IPS-20b (cell line): Measurements from ENCODE around the gene GAD1.

Experiments used
- H3K27ac ChIP-seq: one replicate; pipeline ENCODE4 v1.5.1; 2013; ENCODE audit warnings: low read length
- H3K27me3 ChIP-seq: 2 replicates; pipeline ENCODE4 v1.6.1; 2013; ENCODE audit warnings: mild to moderate bottlenecking, low read length, inconsistent platforms; ENCODE audit not compliant: insufficient read depth
- H3K36me3 ChIP-seq: 2 replicates; pipeline ENCODE4 v1.6.1; 2013; ENCODE audit warnings: low read depth, mild to moderate bottlenecking, inconsistent platforms, low read length, moderate library complexity; ENCODE audit not compliant: insufficient read depth
- H3K4me1 ChIP-seq: 2 replicates; pipeline ENCODE4 v1.6.1; 2013; ENCODE audit warnings: mild to moderate bottlenecking, control low read depth, inconsistent platforms, low read length, moderate library complexity; ENCODE audit not compliant: insufficient read depth
- H3K4me3 ChIP-seq: 2 replicates; pipeline ENCODE4 v1.5.1; 2013; ENCODE audit warnings: mild to moderate bottlenecking, low read length, inconsistent platforms
- H3K9ac ChIP-seq: 2 replicates; pipeline ENCODE4 v1.6.1; 2013; ENCODE audit warnings: low read depth, mild to moderate bottlenecking, inconsistent platforms, low read length, moderate library complexity
- H3K9me3 ChIP-seq: 2 replicates; pipeline ENCODE4 v1.6.1; 2013; ENCODE audit warnings: mild to moderate bottlenecking, low read depth, low read length, inconsistent platforms; ENCODE audit not compliant: insufficient read depth

The GAD1 gene

GRCh38 chr2:170829036-170829435 is 12.3 kb downstream of the GAD1 start:
- no peak overlapping the region for H3K9ac ChIP-seq
- H3K27me3 ChIP-seq = peaks cover 52% of the 10 kb centered on the region
- H3K27ac ChIP-seq = no peak overlapping the region
- no peaks in the 10 kb centered on the region for H3K9me3 ChIP-seq
- H3K36me3 ChIP-seq = no peaks in the 10 kb centered on the region
- H3K4me3 ChIP-seq = no peak overlapping the region
- H3K4me1 ChIP-seq = no peaks in the 10 kb centered on the region; the same call in 1 of the 2 replicates

- Histone ChIP-seq H3K4me3 (no peak overlapping the region), H3K27me3 (peaks cover 40% of the 10 kb centered on the region), H3K4me1 (no peaks in the 10 kb centered on the region), H3K36me3 (no peaks in the 10 kb centered on the region), H3K9me3 (no peaks in the 10 kb centered on the region), H3K27ac (no peak overlapping the region), H3K9ac (no peak overlapping the region)
Measured at GRCh38 chr2:170830166-170830565, 13.5 kb downstream of the GAD1 start.

DNA sequence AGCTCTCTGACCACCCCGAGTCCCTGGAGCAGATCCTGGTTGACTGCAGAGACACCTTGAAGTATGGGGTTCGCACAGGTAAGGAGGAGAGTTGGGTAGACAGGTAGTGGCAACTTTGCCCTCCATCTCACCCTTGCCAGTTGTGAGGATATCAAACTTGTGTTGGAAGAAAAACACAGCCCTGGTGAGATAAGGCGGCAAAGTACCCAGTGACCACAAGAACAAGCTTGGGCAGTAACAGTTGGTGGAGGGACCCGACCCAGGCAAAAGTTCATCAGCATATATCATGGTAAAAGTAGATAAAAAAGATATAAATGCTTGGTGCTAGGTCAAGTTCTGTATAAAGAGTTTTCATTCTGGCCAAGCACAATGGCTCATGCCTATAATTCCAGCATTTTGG is 14.4 kb downstream of the GAD1 start:
- Histone ChIP-seq H3K9me3 (no peaks in the 10 kb centered on the region), H3K4me1 (no peaks in the 10 kb centered on the region)

DNA sequence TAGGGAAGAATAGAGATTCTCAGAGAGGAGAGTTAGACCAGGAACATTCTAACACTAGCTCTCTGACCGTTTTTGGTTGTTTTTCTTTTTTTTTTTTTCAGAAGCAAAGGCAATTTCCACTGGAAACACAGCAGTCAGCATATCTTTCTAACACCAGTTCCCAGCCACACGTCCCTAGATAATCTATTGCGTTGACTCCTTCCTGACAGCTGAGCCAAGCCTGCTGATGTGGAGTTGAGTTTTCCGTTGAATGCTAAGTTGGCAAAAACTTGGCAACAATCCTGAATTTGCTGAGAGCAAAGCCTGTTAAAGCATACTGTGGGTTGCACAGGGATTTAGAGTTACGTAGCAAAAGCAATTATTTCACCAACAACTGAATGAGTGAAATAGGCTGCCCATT is 19.3 kb downstream of the GAD1 start:
- H3K9me3 ChIP-seq = no peaks in the 10 kb centered on the region
- no peak overlapping the region for H3K27ac ChIP-seq
- H3K36me3 ChIP-seq = no peaks in the 10 kb centered on the region; the same call in 1 of the 2 replicates
- H3K4me3 ChIP-seq = no peak overlapping the region
- no peaks in the 10 kb centered on the region for H3K27me3 ChIP-seq
- no peaks in the 10 kb centered on the region for H3K4me1 ChIP-seq
- no peak overlapping the region for H3K9ac ChIP-seq

More for the DNA sequence above, 14.4 kb downstream of the GAD1 start:
- no peak overlapping the region for H3K27ac ChIP-seq
- H3K36me3 ChIP-seq = no peaks in the 10 kb centered on the region; the same call in 1 of the 2 replicates
- H3K9ac ChIP-seq = no peak overlapping the region
- no peak overlapping the region for H3K4me3 ChIP-seq
- H3K27me3 ChIP-seq = peaks cover 31% of the 10 kb centered on the region

DNA sequence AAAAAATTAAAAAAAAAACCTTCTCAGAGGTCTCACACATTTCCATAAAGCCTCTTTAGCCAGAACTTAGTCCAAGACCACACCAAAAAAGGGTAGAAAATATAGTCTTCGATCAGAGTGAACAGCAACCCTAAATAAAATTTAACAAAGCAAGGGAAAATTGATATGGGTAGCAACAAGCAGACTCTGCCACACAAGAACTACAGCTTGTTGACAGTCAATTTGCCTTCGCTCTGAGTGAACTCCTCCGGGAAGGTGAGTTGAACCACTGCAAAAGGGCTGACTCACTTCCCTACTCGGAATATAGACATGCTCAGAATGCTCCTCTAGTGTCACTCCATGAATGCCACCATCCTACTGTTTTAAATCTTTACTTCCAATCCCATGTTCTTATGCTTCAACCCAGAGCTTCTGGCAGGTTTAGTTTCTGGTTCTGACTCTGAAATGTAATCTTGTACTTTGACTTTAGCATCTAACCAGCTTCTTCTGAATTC is 24.1 kb downstream of the GAD1 start:
- H3K27me3 ChIP-seq = no peaks in the 10 kb centered on the region
- no peaks in the 10 kb centered on the region for H3K9me3 ChIP-seq
- no peak overlapping the region for H3K4me3 ChIP-seq
- H3K27ac ChIP-seq = no peak overlapping the region
- no peaks in the 10 kb centered on the region for H3K4me1 ChIP-seq
- no peaks in the 10 kb centered on the region; the same call in 1 of the 2 replicates for H3K36me3 ChIP-seq
- H3K9ac ChIP-seq = no peak overlapping the region

DNA sequence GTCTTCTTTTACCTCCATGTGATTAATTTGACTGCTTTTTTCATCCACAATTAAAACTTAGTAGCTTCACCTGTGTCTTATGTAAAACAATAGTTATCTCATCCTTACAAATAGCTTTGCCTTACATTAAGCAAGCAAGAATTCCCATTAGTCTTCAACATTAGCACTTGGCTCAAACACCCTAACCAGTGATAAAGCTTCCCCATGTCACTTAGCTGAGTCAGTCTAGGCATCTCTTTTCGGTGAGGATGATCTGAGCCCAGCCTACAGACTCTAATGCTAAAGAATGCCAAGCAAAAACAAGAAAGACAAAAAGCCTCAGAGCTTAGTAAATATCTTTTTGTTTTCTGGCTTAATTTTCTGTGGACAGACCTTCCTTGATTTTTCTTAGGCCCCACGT is 26.1 kb downstream of the GAD1 start:
- Histone ChIP-seq H3K9me3 (no peaks in the 10 kb centered on the region), H3K9ac (no peak overlapping the region), H3K27me3 (no peaks in the 10 kb centered on the region), H3K4me1 (no peaks in the 10 kb centered on the region), H3K4me3 (no peak overlapping the region), H3K27ac (no peak overlapping the region), H3K36me3 (no peaks in the 10 kb centered on the region; the same call in 1 of the 2 replicates)

- H3K9me3 ChIP-seq = no peaks in the 10 kb centered on the region
- no peaks in the 10 kb centered on the region for H3K27me3 ChIP-seq
- H3K4me1 ChIP-seq = no peaks in the 10 kb centered on the region
- H3K27ac ChIP-seq = no peak overlapping the region
- H3K4me3 ChIP-seq = no peak overlapping the region
- H3K36me3 ChIP-seq = no peaks in the 10 kb centered on the region; the same call in 1 of the 2 replicates
- no peak overlapping the region for H3K9ac ChIP-seq
Measured at GRCh38 chr2:170843656-170844055, 27.0 kb downstream of the GAD1 start.

GRCh38 chr2:170845343-170845742 is 28.7 kb downstream of the GAD1 start:
- Histone ChIP-seq H3K4me3 (no peak overlapping the region), H3K36me3 (no peaks in the 10 kb centered on the region; the same call in 1 of the 2 replicates), H3K9me3 (no peaks in the 10 kb centered on the region), H3K4me1 (no peaks in the 10 kb centered on the region), H3K27me3 (no peaks in the 10 kb centered on the region), H3K9ac (no peak overlapping the region), H3K27ac (no peak overlapping the region)

DNA sequence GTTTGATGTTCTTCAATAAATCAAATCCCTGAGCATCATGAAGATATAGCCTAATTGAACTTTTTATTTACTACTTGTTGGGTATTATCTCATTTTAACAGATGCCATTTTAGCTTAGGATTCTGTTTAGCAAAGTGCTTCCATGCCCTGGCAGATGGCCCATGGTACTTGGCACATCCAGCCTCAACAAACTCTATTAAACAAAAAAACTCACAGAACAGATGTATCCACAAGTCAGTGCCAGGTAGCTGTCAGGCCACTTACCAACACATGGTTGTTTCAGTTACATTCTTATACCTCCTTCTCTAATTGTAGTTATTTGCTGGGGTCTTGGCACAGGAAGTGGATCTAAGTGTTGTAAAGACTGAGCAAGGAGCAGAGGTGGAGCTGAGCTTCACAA is 29.6 kb downstream of the GAD1 start:
- no peak overlapping the region for H3K4me3 ChIP-seq
- H3K9ac ChIP-seq = no peak overlapping the region
- no peaks in the 10 kb centered on the region for H3K4me1 ChIP-seq
- no peak overlapping the region for H3K27ac ChIP-seq
- no peaks in the 10 kb centered on the region for H3K9me3 ChIP-seq
- H3K36me3 ChIP-seq = no peaks in the 10 kb centered on the region; the same call in 1 of the 2 replicates
- H3K27me3 ChIP-seq = no peaks in the 10 kb centered on the region

- Histone ChIP-seq H3K9me3 (no peaks in the 10 kb centered on the region), H3K36me3 (no peaks in the 10 kb centered on the region; the same call in 1 of the 2 replicates), H3K27ac (no peak overlapping the region), H3K9ac (no peak overlapping the region), H3K4me1 (no peaks in the 10 kb centered on the region), H3K27me3 (no peaks in the 10 kb centered on the region), H3K4me3 (no peak overlapping the region)
Measured at GRCh38 chr2:170847716-170848115, 31.0 kb downstream of the GAD1 start.

DNA sequence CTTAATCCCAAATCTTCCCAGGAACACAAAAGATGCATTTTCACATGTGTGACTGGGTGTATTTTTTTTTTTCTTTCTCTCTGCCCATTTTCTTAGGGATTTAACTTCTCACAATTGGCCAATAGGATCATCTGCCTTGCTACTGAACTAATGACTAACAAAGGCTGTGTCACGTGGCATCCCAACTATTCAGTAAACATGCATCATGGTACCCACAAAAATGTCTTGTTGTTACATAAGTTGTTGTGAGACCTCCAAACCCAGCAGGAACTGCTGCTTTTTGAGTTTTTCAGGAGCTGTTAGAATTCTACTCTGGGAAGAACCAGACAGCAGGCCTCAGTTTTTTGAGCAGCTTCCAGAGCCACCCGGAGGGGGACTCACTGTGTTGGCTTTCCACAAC is 31.9 kb downstream of the GAD1 start:
- Histone ChIP-seq H3K4me1 (no peaks in the 10 kb centered on the region), H3K9ac (no peak overlapping the region), H3K4me3 (no peak overlapping the region), H3K27ac (no peak overlapping the region), H3K27me3 (no peaks in the 10 kb centered on the region), H3K36me3 (no peaks in the 10 kb centered on the region; the same call in 1 of the 2 replicates), H3K9me3 (no peaks in the 10 kb centered on the region)

- H3K36me3 ChIP-seq = no peaks in the 10 kb centered on the region; the same call in 1 of the 2 replicates
- no peak overlapping the region for H3K9ac ChIP-seq
- H3K4me3 ChIP-seq = no peak overlapping the region
- no peak overlapping the region for H3K27ac ChIP-seq
- no peaks in the 10 kb centered on the region for H3K9me3 ChIP-seq
- no peaks in the 10 kb centered on the region for H3K4me1 ChIP-seq
- H3K27me3 ChIP-seq = no peaks in the 10 kb centered on the region
Measured at GRCh38 chr2:170850251-170850650, 33.6 kb downstream of the GAD1 start.
